ENCODE results near the gene RETREG1.
"Not testable (repeated sequence)": the region's sequence is repeated elsewhere in the genome, so short reads cannot be mapped to it uniquely, and the experiment has no call there.

Gene RETREG1

DNA sequence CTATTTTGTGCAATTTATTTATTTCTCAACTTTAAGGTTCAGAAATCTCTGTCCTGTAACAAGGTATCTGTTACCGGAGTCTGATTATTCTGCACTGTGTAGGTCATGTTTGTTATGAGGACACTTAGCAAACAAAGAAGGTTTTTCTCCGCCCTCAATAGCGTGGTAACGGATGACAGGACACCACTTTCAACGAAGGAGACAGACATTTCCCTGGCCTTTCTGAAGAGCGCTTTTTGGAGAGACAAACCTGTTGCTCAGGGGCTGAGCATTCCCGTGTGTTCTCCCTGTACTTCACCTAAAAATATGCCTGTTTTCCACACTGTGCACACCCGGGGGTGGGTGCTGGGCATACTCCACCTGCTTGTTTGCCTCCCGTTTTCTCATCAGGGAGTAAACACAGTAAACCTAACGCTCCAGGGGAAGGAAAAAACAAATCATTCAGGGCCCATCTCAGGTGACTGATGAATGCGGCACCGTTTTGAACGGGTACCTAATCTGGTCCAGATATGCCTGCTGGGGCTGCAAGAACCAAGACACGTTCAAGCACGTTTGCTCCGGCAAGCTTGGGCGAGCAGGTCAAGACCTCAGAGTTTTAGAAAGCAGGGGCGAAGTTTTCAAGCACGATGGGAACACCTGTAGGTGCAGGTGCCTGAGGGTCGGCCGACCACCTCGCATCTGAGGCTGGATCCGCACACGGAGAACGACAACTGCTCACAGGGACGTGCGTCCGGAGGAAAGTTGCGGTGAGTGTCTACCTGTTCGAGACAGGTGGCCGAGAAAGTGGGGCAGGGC, 859 bp downstream of the RETREG1 start:
- no peak for TF ChIP-seq CTCF (IDR thresholded peaks at IDR 0.05; ENCODE audit: low read depth, low read length)
- no peak for DNase-seq (ENCODE audit: extremely low read depth, low read depth)

DNA sequence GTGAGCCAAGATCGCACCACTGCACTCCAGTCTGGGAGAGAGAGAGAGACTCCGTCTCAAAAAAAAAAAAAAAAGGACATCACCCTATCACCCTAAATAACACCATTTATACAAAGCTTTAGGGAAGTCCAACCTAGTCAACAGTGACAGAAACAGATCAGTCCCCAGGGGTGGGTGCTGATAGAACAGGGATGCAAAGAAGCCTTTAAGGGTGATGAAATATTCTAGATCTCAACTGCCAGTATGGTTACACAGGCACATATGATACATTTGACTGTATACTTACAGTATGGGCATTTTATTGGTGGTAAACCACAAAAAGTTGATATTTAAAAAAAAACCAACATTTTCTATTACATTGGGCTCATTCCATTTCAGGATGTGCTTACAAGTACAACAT, 4.8 kb downstream of the RETREG1 start:
- no peak for TF ChIP-seq CTCF (IDR thresholded peaks at IDR 0.05; ENCODE audit: low read depth, low read length)
- no peak for DNase-seq (ENCODE audit: extremely low read depth, low read depth)

- DNase-seq (ENCODE audit: extremely low read depth, low read depth) = not testable (repeated sequence)
Measured at GRCh38 chr5:16610896-16611295, 5.9 kb downstream of the RETREG1 start.

- DNase-seq (ENCODE audit: extremely low read depth, low read depth) = no peak
Measured at GRCh38 chr5:16609412-16609811, 7.4 kb downstream of the RETREG1 start.

DNA sequence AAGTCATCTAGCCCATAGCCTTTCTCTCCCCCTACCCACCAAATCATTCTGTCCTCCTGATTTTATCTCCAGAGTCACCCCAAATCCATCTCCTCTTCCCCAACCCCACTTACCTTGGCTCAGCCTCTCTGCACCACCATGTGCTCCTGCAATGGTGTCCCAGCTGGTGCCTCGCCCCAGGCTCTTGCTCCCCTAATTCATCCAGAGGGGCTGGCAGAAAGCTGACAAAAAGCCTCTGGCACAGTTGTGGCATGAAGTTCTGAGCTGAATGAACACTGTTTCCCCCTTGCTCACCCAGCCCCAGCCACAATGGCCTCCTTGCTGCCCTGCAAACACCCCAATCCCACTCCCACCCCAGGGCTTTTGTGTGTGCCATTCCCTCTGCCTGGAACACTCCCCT, 10.2 kb downstream of the RETREG1 start:
- no peak for TF ChIP-seq CTCF (IDR thresholded peaks at IDR 0.05; ENCODE audit: low read depth, low read length)
- no peak for DNase-seq (ENCODE audit: extremely low read depth, low read depth)

More at GRCh38 chr5:16609412-16609811, 7.4 kb downstream of the RETREG1 start:
- no peak for TF ChIP-seq CTCF (IDR thresholded peaks at IDR 0.05; ENCODE audit: low read depth, low read length)

- DNase-seq (ENCODE audit: extremely low read depth, low read depth) = no peak
- TF ChIP-seq CTCF (IDR thresholded peaks at IDR 0.05; ENCODE audit: low read depth, low read length) = no peak
Measured at GRCh38 chr5:16603701-16604100, 13.1 kb downstream of the RETREG1 start.

- no peak for DNase-seq (ENCODE audit: extremely low read depth, low read depth)
- no peak for TF ChIP-seq CTCF (IDR thresholded peaks at IDR 0.05; ENCODE audit: low read depth, low read length)
Measured at GRCh38 chr5:16603295-16603694, 13.5 kb downstream of the RETREG1 start.

DNA sequence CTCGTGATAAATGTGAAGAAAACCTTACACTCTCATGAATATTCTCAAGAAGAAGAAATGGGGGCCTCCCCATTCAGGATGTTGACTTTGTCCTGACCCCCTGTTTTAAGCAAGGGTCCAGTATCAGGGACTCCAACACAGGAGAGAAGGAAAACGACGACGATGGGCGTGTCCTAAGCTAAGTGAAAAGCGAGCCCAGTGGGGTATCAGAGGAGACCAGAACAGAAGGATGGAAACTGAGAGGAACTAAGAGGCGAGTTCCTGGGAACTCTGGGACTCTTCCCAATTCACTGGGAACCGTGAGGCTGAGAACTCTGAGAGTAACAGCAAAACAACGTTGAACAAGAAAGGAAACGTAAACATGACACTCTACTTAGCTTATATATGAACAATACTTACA, 14.6 kb downstream of the RETREG1 start:
- no peak for DNase-seq (ENCODE audit: extremely low read depth, low read depth)
- no peak for TF ChIP-seq CTCF (IDR thresholded peaks at IDR 0.05; ENCODE audit: low read depth, low read length)
